ENCODE measurements around the gene ANO10.
"Not testable (repeated sequence)": the region's sequence is repeated elsewhere in the genome, so short reads cannot be mapped to it uniquely, and the experiment has no call there.

Gene ANO10

DNA sequence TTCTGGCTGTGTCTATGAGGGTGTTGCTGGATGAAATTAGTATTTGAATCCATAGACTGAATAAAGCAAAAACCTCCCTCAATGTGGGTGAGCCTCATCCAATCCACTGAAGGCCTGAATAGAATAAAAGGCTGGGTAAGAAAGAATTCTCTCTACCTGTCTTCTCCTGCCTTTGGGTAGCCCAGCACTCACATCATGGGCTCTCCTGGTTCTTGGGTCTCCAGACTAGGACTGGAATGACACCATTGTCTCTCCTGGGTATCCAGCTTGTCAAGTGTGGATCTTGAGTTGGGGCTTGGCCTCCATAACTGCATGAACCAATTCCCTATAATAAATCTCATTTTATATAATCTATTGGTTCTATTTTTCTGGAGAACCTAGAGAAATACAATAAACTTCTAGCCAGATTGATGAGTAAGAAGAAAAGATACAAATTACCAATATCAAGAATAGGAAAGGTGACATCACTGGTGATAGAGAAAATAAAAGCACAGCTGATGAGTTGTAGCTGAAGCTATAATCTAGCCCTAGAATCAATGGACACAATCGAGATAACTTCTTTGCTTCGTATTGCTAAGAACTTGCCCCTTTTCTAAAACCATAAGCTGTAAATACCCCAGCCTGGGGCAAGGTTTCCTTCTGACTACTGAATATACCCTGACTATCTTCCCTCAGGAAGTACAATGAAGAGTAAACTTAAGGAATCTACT is 106.4 kb downstream of the ANO10 start:
- DNase-seq: no peak

DNA sequence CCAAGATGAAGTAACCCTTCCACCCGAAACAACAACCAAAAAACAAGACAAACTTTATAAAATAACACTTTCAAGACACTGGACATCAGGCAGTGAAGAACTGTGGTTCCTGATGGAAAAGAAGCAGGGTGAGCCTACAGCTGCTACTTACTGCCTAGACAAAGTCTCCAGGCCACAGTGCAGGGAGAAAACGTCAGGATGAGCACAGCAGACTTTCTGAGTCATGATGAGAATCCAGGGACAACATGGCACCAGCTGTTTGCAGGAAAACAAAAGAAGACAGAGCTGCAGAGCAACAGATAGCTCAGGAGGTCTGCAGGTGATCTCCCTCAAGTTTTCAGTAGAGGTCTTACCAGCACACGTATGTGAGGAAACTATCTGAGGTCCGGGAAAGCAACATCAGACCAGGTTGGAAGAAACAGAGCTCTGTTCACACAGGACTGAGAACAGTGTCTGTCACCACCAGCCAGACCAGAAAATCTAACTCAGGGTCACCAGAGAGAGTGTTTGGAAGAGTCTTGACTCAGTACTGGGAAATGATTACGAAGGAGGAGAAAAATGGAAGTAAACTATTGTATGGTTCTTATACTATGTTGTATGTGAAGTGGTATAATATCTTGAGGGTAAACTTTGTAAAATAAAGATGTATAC is 108.9 kb downstream of the ANO10 start:
- no peak for DNase-seq

DNA sequence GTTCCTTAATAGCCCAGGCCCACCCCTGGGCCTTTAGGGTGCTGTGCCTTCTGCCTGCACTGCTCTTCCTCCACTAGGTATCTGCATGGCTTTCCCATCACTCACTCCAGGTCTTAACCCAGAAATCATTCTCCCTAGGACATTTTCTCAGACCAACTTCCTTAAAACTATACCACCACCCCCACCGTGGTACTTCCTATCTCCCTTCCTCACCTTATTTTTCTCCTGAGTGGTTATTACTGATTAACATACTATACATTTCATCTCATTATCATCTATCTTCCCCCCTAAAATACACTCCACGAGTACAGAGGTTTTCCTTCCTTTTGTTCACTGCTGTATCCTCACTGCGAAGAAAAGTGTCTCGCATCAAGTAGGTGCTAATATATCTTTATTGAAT is 115.2 kb downstream of the ANO10 start:
- no peak for DNase-seq

DNA sequence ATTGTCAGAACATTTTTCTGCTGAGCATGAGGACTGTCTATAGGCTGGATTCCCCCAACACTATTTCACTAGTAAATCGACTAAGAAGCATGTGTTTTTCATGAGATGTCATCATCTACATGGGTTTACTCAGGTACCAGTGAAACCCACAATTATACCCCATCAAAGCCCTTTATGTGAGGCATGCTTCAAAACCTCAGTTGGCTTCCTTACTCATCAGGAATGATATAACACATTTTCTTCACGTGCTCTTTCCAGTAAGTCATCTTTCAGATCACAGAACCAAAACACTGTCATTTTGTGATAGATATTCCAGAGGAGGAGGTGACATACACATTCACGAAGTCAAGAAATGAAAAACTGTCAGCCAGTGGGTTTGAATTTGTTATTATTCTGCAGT is 116.5 kb downstream of the ANO10 start:
- DNase-seq: no peak

- DNase-seq: no peak
Observed at GRCh38 chr3:43503067-43503728, 118.6 kb downstream of the ANO10 start.

DNA sequence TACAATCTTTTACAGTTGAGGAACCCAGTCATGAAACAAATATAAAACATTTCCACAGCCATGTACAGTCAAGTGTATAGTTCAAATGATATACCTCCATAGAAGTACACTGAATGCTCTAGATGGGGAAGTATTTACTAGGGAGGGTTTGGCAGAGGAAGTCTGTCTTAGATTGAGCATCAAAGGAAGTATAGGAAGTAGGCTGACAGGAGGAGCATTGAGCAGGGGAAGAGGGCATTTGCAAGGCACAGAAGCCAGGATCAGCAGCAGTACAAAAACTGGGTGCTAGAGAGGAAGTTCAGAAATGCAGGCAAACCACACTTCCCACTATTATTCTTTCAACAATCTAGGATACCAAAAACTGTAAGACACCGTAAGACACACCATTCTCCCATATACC is 122.6 kb downstream of the ANO10 start:
- DNase-seq: no peak

GRCh38 chr3:43497905-43498365 is 123.9 kb downstream of the ANO10 start:
- no peak for DNase-seq

DNA sequence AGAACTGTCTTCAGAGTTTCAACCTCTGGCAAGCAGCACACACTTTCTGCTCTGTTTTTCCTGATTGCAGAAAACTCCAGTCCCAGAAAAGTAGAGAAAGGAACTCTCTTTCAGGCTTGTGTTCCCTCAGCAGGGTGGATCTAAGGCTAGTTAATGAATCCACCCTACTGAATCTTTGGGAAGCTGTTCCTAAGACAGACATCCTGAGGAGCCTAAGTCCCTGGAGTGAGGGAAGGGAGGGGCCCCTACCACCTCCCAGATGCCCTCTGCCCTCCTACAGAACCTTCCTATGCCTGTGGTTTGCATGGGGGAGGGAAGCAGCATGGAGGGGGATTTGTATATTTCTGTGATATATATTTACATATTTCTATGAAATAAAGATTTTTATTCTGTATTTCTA is 124.4 kb downstream of the ANO10 start:
- no peak for DNase-seq

DNA sequence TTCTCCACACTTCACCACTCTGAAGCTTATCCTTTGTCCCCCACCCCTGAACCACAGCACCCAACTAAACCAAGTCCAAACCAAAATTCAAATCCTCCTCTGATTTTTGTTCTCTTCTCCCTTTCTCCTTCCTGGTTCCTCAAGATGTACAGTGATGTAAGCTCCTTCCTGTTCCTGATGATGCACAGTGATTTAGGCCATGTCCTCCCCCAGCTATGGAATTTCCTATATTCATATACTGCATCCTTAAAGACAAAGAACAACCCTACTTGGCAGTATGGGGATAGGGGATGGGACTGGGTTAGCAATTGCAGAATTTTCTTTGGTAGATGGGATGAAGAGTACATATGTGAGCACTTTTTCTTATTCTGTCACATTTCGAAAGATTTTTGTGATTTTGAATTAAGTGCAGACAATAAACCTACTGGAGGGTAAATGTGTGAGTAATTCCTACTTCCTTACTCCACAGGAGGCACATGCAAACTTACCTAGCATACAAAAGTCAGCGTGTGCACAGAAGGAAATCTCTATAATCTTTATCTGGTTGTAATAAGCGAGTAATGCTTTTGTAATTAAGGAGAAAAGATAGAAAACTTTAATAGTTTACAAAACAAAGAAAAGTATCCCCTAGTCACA is 125.0 kb downstream of the ANO10 start:
- DNase-seq: no peak

DNA sequence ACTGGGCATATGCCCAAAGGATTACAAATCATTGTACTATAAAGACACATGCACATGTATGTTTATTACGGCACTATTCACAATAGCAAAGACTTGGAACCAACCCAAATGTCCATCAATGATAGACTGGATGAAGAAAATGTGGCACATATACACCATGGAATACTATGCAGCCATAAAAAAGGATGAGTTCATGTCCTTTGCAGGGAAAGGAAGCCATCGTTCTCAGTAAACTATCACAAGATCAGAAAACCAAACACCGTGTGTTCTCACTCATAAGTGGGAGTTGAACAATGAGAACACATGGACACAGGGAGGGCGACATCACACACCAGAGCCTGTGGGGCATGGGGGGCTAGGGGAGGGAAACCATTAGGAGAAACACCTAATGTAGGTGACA is 128.9 kb downstream of the ANO10 start:
- not testable (repeated sequence) for DNase-seq

DNA sequence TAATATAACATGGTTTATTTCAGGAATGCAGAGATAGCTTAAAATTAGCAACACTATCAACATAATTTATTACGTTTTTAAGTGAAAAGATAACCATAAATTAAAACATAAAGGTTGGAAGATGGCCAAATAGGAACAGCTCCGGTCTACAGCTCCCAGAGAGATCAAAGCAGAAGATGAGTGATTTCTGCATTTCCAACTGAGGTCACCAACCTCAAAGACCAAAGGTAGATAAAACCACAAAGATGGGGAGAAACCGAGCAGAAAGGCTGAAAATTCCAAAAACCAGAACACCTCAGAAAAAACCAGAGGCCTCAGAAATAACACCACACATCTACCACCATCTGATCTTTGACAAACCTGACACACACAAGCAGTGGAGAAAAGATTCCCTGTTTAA is 130.0 kb downstream of the ANO10 start:
- DNase-seq: not testable (repeated sequence)

GRCh38 chr3:43490640-43491185 is 131.1 kb downstream of the ANO10 start:
- DNase-seq: no peak

GRCh38 chr3:43489930-43490329 is 131.9 kb downstream of the ANO10 start:
- DNase-seq: no peak

DNA sequence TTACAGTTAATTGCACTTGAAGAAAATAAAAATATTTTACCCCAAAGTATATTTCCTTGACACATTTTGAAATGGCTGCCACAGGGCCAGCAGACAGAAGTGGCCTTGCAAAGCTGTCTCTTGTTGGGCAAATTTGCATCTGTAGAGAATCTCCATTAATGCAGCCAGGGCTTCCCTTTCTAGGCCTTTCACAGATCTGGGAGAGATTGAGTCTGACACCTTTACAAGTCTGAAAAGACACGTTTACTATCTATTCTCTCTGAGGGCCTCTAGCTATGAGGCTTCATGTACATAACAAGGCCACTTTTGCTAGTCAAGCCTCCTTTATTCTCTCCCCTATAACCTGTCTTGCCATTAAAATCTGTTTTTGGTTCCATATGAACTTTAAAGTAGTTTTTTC is 135.9 kb downstream of the ANO10 start:
- no peak for DNase-seq

GRCh38 chr3:43484926-43485488 is 136.8 kb downstream of the ANO10 start:
- no peak for DNase-seq

- DNase-seq: no peak
Observed at GRCh38 chr3:43481375-43481774, 140.4 kb downstream of the ANO10 start.

DNA sequence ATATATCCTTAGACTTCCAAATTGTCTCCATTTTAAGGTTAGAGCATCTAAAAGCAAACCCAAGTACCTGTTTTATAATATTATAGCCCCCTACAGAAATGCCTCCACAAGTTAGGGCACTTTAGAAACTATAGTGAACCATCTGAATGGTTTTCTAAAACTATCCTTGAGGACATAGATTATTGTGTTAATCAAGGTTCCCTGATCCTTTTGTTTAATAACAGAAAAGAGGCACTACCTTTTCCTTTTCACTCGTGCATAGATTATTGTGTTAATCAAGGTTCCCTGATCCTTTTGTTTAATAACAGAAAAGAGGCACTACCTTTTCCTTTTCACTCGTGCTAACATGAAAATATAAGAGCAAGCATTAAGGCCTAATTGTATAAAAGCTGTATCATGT is 143.0 kb downstream of the ANO10 start:
- DNase-seq: not testable (repeated sequence)

GRCh38 chr3:43478118-43478785 is 143.6 kb downstream of the ANO10 start:
- DNase-seq: no peak

GRCh38 chr3:43477600-43477999 is 144.2 kb downstream of the ANO10 start:
- DNase-seq: peak; percentile 52

- no peak for DNase-seq
Observed at GRCh38 chr3:43473737-43474136, 148.1 kb downstream of the ANO10 start.

GRCh38 chr3:43473244-43473643 is 148.6 kb downstream of the ANO10 start:
- no peak for DNase-seq

DNA sequence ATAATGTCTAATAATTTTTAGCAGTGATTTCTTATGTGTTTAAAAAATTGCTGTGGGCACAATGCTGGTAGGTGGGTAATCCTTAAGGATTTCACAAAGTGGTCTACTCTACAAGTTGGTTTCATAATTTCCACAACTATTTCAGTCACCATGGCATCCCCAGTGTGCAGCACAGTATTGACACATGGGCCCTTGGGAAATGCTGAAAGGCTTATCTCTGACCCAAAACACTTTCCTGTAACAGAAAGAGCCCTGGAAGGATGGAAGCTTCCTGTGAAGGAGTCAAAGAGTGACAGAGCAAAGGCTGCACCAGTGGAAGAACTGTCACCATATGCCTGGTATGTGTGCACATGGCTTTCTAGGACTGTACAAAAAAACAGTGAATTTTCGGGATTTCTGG is 153.7 kb downstream of the ANO10 start:
- no peak for DNase-seq

Data from activated CD4-positive, alpha-beta T cell treated with anti-CD3 and anti-CD28 coated beads for 1 hour (primary cell).